K562 (cell line): Measurements from ENCODE around the gene CHMP1A.

Source experiments
- EP300 ChIP-seq: IDR thresholded peaks from 2 replicates; pipeline ENCODE4 v1.6.1; 2012; ENCODE audit warnings: low read length, improper control_type of control experiment
- FOXA3 ChIP-seq, 2 experiments: fragments of 450-650 bp in 1 of 2; sonication (generic) in 1 of 2; formaldehyde crosslinking; IDR thresholded peaks in 1 of 2; conservative IDR thresholded peaks in 1 of 2; 2 replicates each; pipeline versions ENCODE4 v1.4.0 to v1.8.0; 2020 to 2022; ENCODE audit warnings: mild to moderate bottlenecking in 2 of 2, missing genetic modification reagents in 1 of 2
- NR2F6 ChIP-seq: fragments of 450-650 bp; formaldehyde crosslinking; IDR thresholded peaks from 2 replicates; pipeline ENCODE4 v1.4.0; 2020; ENCODE audit warnings: mild to moderate bottlenecking
- PTBP1 ChIP-seq: fragments of 200-400 bp; formaldehyde crosslinking; IDR thresholded peaks from 2 replicates; pipeline ENCODE4 v1.6.1; 2017; ENCODE audit warnings: low read depth, low read length
- SP1 ChIP-seq: sonication (generic); formaldehyde crosslinking; IDR thresholded peaks from 2 replicates; pipeline ENCODE4 v1.8.1; 2022; ENCODE audit warnings: mild to moderate bottlenecking, missing genetic modification reagents
- TBL1XR1 ChIP-seq, 2 experiments: IDR thresholded peaks; 2 replicates each; pipeline ENCODE4 v1.6.1; 2012; ENCODE audit warnings: improper control_type of control experiment in 2 of 2, low read length in 2 of 2, mild to moderate bottlenecking in 1 of 2
- TFAM ChIP-seq: fragments of 250-450 bp; sonication (Bioruptor Pico); conservative IDR thresholded peaks from 2 replicates; pipeline ENCODE4 v1.5.0; 2021; ENCODE audit warnings: mild to moderate bottlenecking, moderate library complexity
- U2AF1 ChIP-seq: fragments of 200-400 bp; formaldehyde crosslinking; optimal IDR thresholded peaks from 2 replicates; pipeline ENCODE3; 2017; ENCODE audit warnings: mild to moderate bottlenecking, low read depth, low read length, moderate library complexity
- ZNF431 ChIP-seq: sonication (generic); formaldehyde crosslinking; IDR thresholded peaks from 2 replicates; pipeline ENCODE4 v1.8.0; 2022; ENCODE audit warnings: mild to moderate bottlenecking, missing genetic modification reagents
- ZSCAN32 ChIP-seq: fragments of 450-650 bp; formaldehyde crosslinking; IDR thresholded peaks from 2 replicates; pipeline ENCODE4 v1.4.0; 2020; ENCODE audit warnings: mild to moderate bottlenecking, moderate library complexity
- ZZZ3 ChIP-seq: fragments of 450-650 bp; IDR thresholded peaks from 2 replicates; pipeline ENCODE4 v1.6.1; 2016; ENCODE audit warnings: antibody characterized with exemption, mild to moderate bottlenecking, moderate library complexity
- TF ChIP-seq, protein P1 (sequence below): fragments of 250-450 bp; sonication (Bioruptor Pico); IDR thresholded peaks from 2 replicates; pipeline ENCODE4 v1.5.1; 2021; ENCODE audit warnings: mild to moderate bottlenecking
- TF ChIP-seq, protein P2 (sequence below): sonication (generic); formaldehyde crosslinking; IDR thresholded peaks from 2 replicates; pipeline ENCODE4 v1.9.0; 2022; ENCODE audit warnings: mild to moderate bottlenecking, missing genetic modification reagents

DNA sequence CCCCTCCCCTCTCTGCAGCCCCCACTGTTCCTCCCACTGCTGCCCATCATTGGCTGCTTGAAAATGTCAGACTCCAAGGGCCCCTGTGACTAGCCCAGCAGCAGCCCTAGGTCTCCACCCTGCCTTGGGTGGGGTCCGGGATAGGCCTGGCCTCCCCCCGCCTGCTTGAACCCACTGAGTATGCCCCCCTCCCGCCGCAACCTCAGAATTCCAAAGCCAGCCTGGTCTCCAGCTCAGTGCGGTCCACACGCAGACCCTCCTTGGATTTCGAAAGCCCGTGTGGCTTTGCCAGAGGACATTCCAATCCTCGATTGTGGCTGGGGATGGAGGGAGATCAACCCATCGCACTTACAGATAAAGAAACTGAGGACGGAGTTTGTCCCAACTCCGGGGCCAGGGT is 37.7 kb downstream of the CHMP1A start:
- TF ChIP-seq TBL1XR1 (IDR thresholded peaks at IDR 0.05; ENCODE audit: low read length in 2 of 2) (no peak), U2AF1 (no peak), ZZZ3 (no peak), SP1 (CRISPR knock-in tag) (no peak), TFAM (CRISPR knock-in tag) (no peak), ZNF431 (CRISPR knock-in tag) (no peak), NR2F6 (CRISPR knock-in tag) (no peak), ZSCAN32 (CRISPR knock-in tag) (no peak), PTBP1 (no peak), EP300 (no peak), FOXA3 (CRISPR knock-in tag; conservative IDR thresholded peaks at IDR 0.05 in 1 of 2, IDR thresholded peaks at IDR 0.05 in 1 of 2) (no peak)
- TF ChIP-seq, protein P1, sequence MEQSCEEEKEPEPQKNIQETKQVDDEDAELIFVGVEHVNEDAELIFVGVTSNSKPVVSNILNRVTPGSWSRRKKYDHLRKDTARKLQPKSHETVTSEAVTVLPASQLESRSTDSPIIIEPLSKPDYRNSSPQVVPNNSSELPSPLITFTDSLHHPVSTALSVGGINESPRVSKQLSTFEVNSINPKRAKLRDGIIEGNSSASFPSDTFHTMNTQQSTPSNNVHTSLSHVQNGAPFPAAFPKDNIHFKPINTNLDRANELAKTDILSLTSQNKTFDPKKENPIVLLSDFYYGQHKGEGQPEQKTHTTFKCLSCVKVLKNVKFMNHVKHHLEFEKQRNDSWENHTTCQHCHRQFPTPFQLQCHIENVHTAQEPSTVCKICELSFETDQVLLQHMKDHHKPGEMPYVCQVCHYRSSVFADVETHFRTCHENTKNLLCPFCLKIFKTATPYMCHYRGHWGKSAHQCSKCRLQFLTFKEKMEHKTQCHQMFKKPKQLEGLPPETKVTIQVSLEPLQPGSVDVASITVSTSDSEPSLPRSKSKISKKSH (CRISPR knock-in tag) = no peak
- TF ChIP-seq, protein P2, sequence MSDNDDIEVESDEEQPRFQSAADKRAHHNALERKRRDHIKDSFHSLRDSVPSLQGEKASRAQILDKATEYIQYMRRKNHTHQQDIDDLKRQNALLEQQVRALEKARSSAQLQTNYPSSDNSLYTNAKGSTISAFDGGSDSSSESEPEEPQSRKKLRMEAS (CRISPR knock-in tag) = no peak
